Iris pigment epithelial cell (primary cell): ENCODE results near the gene KRTAP16-1.
"Not testable (repeated sequence)": the region's sequence is repeated elsewhere in the genome, so short reads cannot be mapped to it uniquely, and the experiment has no call there.

Experiments
- DNase-seq: peaks from one replicate; pipeline ENCODE4 v3.0.0-alpha.2; 2011; ENCODE audit warnings: low read depth

Gene KRTAP16-1

GRCh38 chr17:41308918-41309359, at the start of gene KRTAP16-1:
Gene KRTAP16-1, minus strand, starts transcription at chr17:41309309. Its CDS starts 56 bp downstream, at chr17:41309253.
- DNase-seq = no peak

GRCh38 chr17:41354536-41354935, 45.4 kb upstream of the KRTAP16-1 start:
- no peak for DNase-seq

- peak; percentile 17 for DNase-seq
These were observed 43.7 kb upstream of the KRTAP16-1 start for GRCh38 chr17:41352597-41353366.

GRCh38 chr17:41351177-41351576, 42.1 kb upstream of the KRTAP16-1 start:
- DNase-seq = no peak

- DNase-seq = not testable (repeated sequence)
These were observed 41.3 kb upstream of the KRTAP16-1 start, which contains the start of gene KRT33A for GRCh38 chr17:41350381-41350878. Gene KRT33A, minus strand, starts transcription at chr17:41350828. Its CDS starts 61 bp downstream, at chr17:41350767.

- no peak for DNase-seq
These were observed 39.0 kb upstream of the KRTAP16-1 start for GRCh38 chr17:41347869-41348760.

- DNase-seq = not testable (repeated sequence)
These were observed 37.3 kb upstream of the KRTAP16-1 start for GRCh38 chr17:41346421-41346820.

- DNase-seq = no peak
These were observed 36.9 kb upstream of the KRTAP16-1 start for GRCh38 chr17:41345992-41346391.

- DNase-seq = no peak
These were observed 33.9 kb upstream of the KRTAP16-1 start for GRCh38 chr17:41343029-41343428.

- no peak for DNase-seq
These were observed 32.1 kb upstream of the KRTAP16-1 start for GRCh38 chr17:41340934-41341861.

- DNase-seq = no peak
These were observed 31.4 kb upstream of the KRTAP16-1 start for GRCh38 chr17:41340494-41340893.

GRCh38 chr17:41339571-41340172, 30.6 kb upstream of the KRTAP16-1 start:
- no peak for DNase-seq

GRCh38 chr17:41338961-41339485, 29.9 kb upstream of the KRTAP16-1 start:
- peak; percentile 64 for DNase-seq

GRCh38 chr17:41335747-41336146, 26.6 kb upstream of the KRTAP16-1 start:
- no peak for DNase-seq

- DNase-seq = no peak
These were observed 25.5 kb upstream of the KRTAP16-1 start for GRCh38 chr17:41334385-41335305.

GRCh38 chr17:41333836-41334235, 24.7 kb upstream of the KRTAP16-1 start:
- DNase-seq = no peak

GRCh38 chr17:41333098-41333497, 24.0 kb upstream of the KRTAP16-1 start:
- DNase-seq = no peak

GRCh38 chr17:41332239-41332638, 23.1 kb upstream of the KRTAP16-1 start:
- no peak for DNase-seq

- DNase-seq = no peak
These were observed 22.5 kb upstream of the KRTAP16-1 start for GRCh38 chr17:41331606-41332005.
